ENCODE measurements around the gene CHRNA7.
A peak's percentile ranks its signal among the peaks of the same experiment; 100 is the strongest.

The CHRNA7 gene

GRCh38 chr15:32030795-32031194 is 480 bp downstream of the CHRNA7 start:
- Histone ChIP-seq H3K4me1 (ENCODE audit: control insufficient read depth, insufficient read depth, low read length) (peaks cover 3% of the 10 kb centered on the region), H3K27me3 (replicated peaks; ENCODE audit: control insufficient read depth, insufficient read depth, low read length) (peaks cover 52% of the 10 kb centered on the region), H3K9me3 (ENCODE audit: control insufficient read depth, low read length) (no peaks in the 10 kb centered on the region), H3K4me3 (ENCODE audit: low read length) (peak overlapping the region; percentile 50), H3K36me3 (ENCODE audit: control insufficient read depth, insufficient read depth, low read length, severe bottlenecking) (no peaks in the 10 kb centered on the region), H3K9ac (ENCODE audit: low read length) (no peak overlapping the region)
- DNase-seq (ENCODE audit: low read depth): peak; percentile 2

DNA sequence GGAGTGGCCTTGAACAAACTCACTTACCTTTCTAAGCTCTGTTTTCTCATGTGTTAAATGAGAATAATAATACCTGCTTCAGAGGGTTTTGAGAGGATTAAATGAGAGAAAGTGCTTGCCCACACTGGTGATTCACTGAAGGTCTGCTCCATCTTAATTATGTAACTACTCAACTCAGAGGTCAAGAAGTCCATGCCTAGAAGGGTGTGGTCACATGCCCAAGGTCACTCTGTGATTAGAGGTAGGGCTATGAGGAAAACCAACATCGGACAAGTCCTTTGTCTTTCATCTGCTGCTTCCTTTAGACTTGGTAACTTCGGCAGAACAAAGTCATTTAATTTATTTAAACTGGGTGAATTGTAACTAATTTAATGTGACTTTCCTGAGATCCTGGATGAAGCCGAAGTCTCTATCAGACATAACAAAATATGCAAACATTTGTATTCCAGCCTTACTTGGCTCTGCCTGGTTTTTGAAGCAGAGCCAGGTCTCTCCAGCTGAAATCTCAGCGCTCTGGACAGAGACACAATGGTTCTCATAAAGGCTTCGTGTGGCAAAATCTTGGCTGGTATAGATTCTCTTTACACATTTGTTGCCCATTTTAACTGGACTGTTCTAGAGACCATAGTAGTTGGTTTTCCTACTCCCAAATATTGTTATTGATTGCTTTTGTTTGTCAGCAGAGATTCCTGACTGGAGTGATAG is 3.0 kb downstream of the CHRNA7 start:
- Histone ChIP-seq H3K9me3 (ENCODE audit: control insufficient read depth, low read length) (no peaks in the 10 kb centered on the region), H3K36me3 (ENCODE audit: control insufficient read depth, insufficient read depth, low read length, severe bottlenecking) (no peaks in the 10 kb centered on the region), H3K4me1 (ENCODE audit: control insufficient read depth, insufficient read depth, low read length) (peaks cover 3% of the 10 kb centered on the region), H3K27me3 (replicated peaks; ENCODE audit: control insufficient read depth, insufficient read depth, low read length) (peaks cover 47% of the 10 kb centered on the region), H3K9ac (ENCODE audit: low read length) (no peak overlapping the region), H3K4me3 (ENCODE audit: low read length) (no peak overlapping the region)
- no peak for DNase-seq (ENCODE audit: low read depth)

GRCh38 chr15:32034106-32034505 is 3.8 kb downstream of the CHRNA7 start:
- DNase-seq (ENCODE audit: low read depth): no peak
- Histone ChIP-seq H3K36me3 (ENCODE audit: control insufficient read depth, insufficient read depth, low read length, severe bottlenecking) (no peaks in the 10 kb centered on the region), H3K9ac (ENCODE audit: low read length) (no peak overlapping the region), H3K27me3 (replicated peaks; ENCODE audit: control insufficient read depth, insufficient read depth, low read length) (peaks cover 39% of the 10 kb centered on the region), H3K9me3 (ENCODE audit: control insufficient read depth, low read length) (no peaks in the 10 kb centered on the region), H3K4me3 (ENCODE audit: low read length) (no peak overlapping the region), H3K4me1 (ENCODE audit: control insufficient read depth, insufficient read depth, low read length) (peaks cover 3% of the 10 kb centered on the region)

DNA sequence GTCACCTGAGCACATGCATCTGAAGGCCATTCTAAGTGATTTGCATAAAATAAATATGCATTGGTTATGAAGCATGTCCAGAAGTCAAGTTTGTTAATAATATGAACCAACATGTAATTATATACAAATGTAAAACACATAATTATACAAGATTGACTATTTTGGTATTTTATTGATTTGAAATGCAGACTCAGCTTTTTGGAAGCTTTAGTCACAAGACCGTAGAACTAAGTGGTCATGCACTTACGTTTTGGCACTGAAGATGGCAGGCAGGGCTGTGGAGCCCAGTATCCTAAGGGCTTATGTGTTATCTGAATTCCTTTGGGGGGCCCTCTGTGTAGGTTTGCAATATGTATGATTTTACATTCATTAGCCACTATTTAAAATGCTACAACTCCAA is 5.0 kb downstream of the CHRNA7 start:
- DNase-seq (ENCODE audit: low read depth): no peak
- no peak overlapping the region for H3K9ac ChIP-seq (ENCODE audit: low read length)
- no peaks in the 10 kb centered on the region for H3K36me3 ChIP-seq (ENCODE audit: control insufficient read depth, insufficient read depth, low read length, severe bottlenecking)
- H3K4me3 ChIP-seq (ENCODE audit: low read length): no peak overlapping the region
- peaks cover 30% of the 10 kb centered on the region for H3K27me3 ChIP-seq (replicated peaks; ENCODE audit: control insufficient read depth, insufficient read depth, low read length)
- H3K4me1 ChIP-seq (ENCODE audit: control insufficient read depth, insufficient read depth, low read length): no peaks in the 10 kb centered on the region
- no peaks in the 10 kb centered on the region for H3K9me3 ChIP-seq (ENCODE audit: control insufficient read depth, low read length)

DNA sequence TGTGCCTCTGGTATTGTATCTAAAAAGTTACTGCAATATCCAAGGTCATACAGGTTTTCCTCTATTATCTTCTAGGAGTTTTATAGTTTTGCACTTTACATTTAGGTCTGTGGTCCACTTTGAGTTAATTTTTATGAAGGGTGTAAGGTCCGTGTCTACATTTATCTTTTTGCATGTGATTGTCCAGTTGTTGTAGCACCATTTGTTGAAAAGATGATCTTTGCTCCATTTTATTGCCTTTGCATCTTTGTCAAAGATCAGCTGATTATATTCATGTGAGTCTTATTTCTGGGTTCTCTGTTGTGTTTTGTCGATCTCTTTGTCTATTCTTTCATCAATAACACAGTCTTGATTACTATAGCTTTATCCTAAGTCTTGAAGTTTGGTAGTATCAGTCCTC is 6.7 kb downstream of the CHRNA7 start:
- peaks cover 18% of the 10 kb centered on the region for H3K27me3 ChIP-seq (replicated peaks; ENCODE audit: control insufficient read depth, insufficient read depth, low read length)
- H3K36me3 ChIP-seq (ENCODE audit: control insufficient read depth, insufficient read depth, low read length, severe bottlenecking): no peaks in the 10 kb centered on the region
- no peak overlapping the region for H3K4me3 ChIP-seq (ENCODE audit: low read length)
- H3K4me1 ChIP-seq (ENCODE audit: control insufficient read depth, insufficient read depth, low read length): no peaks in the 10 kb centered on the region
- no peaks in the 10 kb centered on the region for H3K9me3 ChIP-seq (ENCODE audit: control insufficient read depth, low read length)
- DNase-seq (ENCODE audit: low read depth): no peak
- no peak overlapping the region for H3K9ac ChIP-seq (ENCODE audit: low read length)

DNA sequence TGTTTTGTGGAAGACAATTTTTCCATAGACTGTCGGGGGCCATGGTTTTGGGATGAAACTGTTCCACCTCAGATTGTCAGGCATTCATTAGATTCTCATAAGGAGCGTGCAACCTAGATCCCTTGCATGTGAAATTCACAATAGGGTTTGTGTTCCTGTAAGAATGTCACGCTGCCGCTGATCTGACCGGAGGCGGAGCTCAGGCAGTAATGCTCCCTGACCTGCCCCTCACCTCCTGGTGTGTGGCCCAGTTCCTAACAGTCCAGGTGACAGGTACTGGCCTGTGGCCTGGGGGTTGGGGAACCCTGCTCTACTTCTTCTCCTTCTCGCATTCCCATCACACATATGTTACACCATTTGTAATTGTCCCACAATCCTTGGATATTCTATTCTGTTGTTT is 11.0 kb downstream of the CHRNA7 start:
- DNase-seq (ENCODE audit: low read depth): no peak

DNA sequence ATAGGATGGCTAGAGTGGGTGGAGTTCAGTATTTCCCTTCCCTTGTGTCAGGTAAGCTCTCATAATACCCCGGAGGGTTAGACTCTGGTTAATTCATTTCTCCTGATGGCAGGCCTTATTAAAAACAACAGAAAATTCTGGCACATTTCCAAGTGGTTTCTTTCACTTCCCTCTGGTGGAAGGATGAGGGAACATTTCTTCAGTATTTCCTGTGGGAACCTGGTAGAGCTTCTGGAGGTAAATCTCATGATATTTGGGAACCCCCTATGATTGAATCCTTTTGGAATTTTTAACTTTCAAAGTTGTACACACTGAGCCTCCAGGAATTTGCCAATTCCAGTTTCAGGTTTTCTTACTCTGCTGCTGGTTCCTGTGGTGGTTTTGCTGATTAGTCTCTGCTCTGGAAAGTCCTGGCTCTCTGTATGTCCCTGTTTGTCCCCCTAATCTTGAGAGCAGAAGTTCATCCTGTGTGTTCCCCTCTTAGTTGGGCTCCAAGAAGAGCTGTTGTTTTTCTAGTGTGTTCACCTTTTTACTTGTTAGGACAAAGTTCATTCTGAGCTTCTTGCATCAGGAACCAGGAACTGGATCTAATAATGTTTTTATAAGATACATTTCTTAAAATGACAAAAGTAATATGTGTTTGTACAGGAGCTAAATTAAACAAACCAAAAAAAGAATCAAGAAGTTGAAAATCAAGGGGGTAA is 12.1 kb downstream of the CHRNA7 start:
- H3K4me3 ChIP-seq (ENCODE audit: low read length): no peak overlapping the region
- DNase-seq (ENCODE audit: low read depth): peak; percentile 2
- no peaks in the 10 kb centered on the region for H3K36me3 ChIP-seq (ENCODE audit: control insufficient read depth, insufficient read depth, low read length, severe bottlenecking)
- H3K4me1 ChIP-seq (ENCODE audit: control insufficient read depth, insufficient read depth, low read length): peaks cover 3% of the 10 kb centered on the region
- no peaks in the 10 kb centered on the region for H3K27me3 ChIP-seq (replicated peaks; ENCODE audit: control insufficient read depth, insufficient read depth, low read length)
- no peaks in the 10 kb centered on the region for H3K9me3 ChIP-seq (ENCODE audit: control insufficient read depth, low read length)
- H3K9ac ChIP-seq (ENCODE audit: low read length): no peak overlapping the region

More for the DNA sequence above, 11.0 kb downstream of the CHRNA7 start:
- H3K9me3 ChIP-seq (ENCODE audit: control insufficient read depth, low read length): no peaks in the 10 kb centered on the region
- H3K4me3 ChIP-seq (ENCODE audit: low read length): no peak overlapping the region
- H3K9ac ChIP-seq (ENCODE audit: low read length): no peak overlapping the region
- H3K4me1 ChIP-seq (ENCODE audit: control insufficient read depth, insufficient read depth, low read length): peaks cover 3% of the 10 kb centered on the region
- no peaks in the 10 kb centered on the region for H3K27me3 ChIP-seq (replicated peaks; ENCODE audit: control insufficient read depth, insufficient read depth, low read length)
- no peaks in the 10 kb centered on the region for H3K36me3 ChIP-seq (ENCODE audit: control insufficient read depth, insufficient read depth, low read length, severe bottlenecking)

GRCh38 chr15:32053719-32054118 is 23.4 kb downstream of the CHRNA7 start:
- H3K4me1 ChIP-seq (ENCODE audit: control insufficient read depth, insufficient read depth, low read length): no peaks in the 10 kb centered on the region
- no peaks in the 10 kb centered on the region for H3K9me3 ChIP-seq (ENCODE audit: control insufficient read depth, low read length)
- H3K4me3 ChIP-seq (ENCODE audit: low read length): no peak overlapping the region
- no peak for DNase-seq (ENCODE audit: low read depth)
- H3K9ac ChIP-seq (ENCODE audit: low read length): no peak overlapping the region
- H3K27me3 ChIP-seq (replicated peaks; ENCODE audit: control insufficient read depth, insufficient read depth, low read length): no peaks in the 10 kb centered on the region
- H3K36me3 ChIP-seq (ENCODE audit: control insufficient read depth, insufficient read depth, low read length, severe bottlenecking): no peaks in the 10 kb centered on the region

GRCh38 chr15:32057876-32058425 is 27.6 kb downstream of the CHRNA7 start:
- no peaks in the 10 kb centered on the region for H3K4me1 ChIP-seq (ENCODE audit: control insufficient read depth, insufficient read depth, low read length)
- H3K36me3 ChIP-seq (ENCODE audit: control insufficient read depth, insufficient read depth, low read length, severe bottlenecking): no peaks in the 10 kb centered on the region
- H3K27me3 ChIP-seq (replicated peaks; ENCODE audit: control insufficient read depth, insufficient read depth, low read length): no peaks in the 10 kb centered on the region
- no peak overlapping the region for H3K4me3 ChIP-seq (ENCODE audit: low read length)
- no peaks in the 10 kb centered on the region for H3K9me3 ChIP-seq (ENCODE audit: control insufficient read depth, low read length)
- DNase-seq (ENCODE audit: low read depth): no peak
- no peak overlapping the region for H3K9ac ChIP-seq (ENCODE audit: low read length)

- no peaks in the 10 kb centered on the region for H3K4me1 ChIP-seq (ENCODE audit: control insufficient read depth, insufficient read depth, low read length)
- no peak for DNase-seq (ENCODE audit: low read depth)
- no peaks in the 10 kb centered on the region for H3K27me3 ChIP-seq (replicated peaks; ENCODE audit: control insufficient read depth, insufficient read depth, low read length)
- no peak overlapping the region for H3K9ac ChIP-seq (ENCODE audit: low read length)
- H3K36me3 ChIP-seq (ENCODE audit: control insufficient read depth, insufficient read depth, low read length, severe bottlenecking): no peaks in the 10 kb centered on the region
- peaks cover 3% of the 10 kb centered on the region for H3K9me3 ChIP-seq (ENCODE audit: control insufficient read depth, low read length)
- no peak overlapping the region for H3K4me3 ChIP-seq (ENCODE audit: low read length)
Measured at GRCh38 chr15:32060706-32061105, 30.4 kb downstream of the CHRNA7 start.

DNA sequence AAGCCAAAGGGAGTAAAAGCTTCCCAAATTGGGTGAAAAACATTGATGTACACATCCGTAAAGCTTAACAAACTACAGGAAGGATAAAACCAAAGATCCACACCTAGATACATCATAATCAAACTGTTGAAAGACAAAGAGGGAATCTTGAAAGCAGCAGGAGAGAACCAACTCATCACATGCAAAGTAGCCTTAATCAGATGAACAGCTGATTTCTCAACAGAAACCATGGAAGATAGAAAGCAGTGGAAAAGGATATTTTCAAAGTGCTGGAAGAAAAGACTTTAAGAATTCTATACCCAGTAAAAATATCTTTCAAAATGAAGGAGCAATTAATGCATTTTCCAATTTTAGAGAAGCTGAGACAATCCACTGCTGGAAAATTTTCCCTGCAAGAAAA is 36.8 kb downstream of the CHRNA7 start:
- H3K4me1 ChIP-seq (ENCODE audit: control insufficient read depth, insufficient read depth, low read length): no peaks in the 10 kb centered on the region
- no peak for DNase-seq (ENCODE audit: low read depth)
- H3K36me3 ChIP-seq (ENCODE audit: control insufficient read depth, insufficient read depth, low read length, severe bottlenecking): no peaks in the 10 kb centered on the region
- peaks cover 30% of the 10 kb centered on the region for H3K9me3 ChIP-seq (ENCODE audit: control insufficient read depth, low read length)
- no peaks in the 10 kb centered on the region for H3K27me3 ChIP-seq (replicated peaks; ENCODE audit: control insufficient read depth, insufficient read depth, low read length)
- no peak overlapping the region for H3K9ac ChIP-seq (ENCODE audit: low read length)
- H3K4me3 ChIP-seq (ENCODE audit: low read length): peak overlapping the region; percentile 23

Data from adipocyte (in vitro differentiated cells).